ENCODE data around the gene ERBB4.
"Not testable (repeated sequence)": the region's sequence is repeated elsewhere in the genome, so short reads cannot be mapped to it uniquely, and the experiment has no call there.

ERBB4 gene

DNA sequence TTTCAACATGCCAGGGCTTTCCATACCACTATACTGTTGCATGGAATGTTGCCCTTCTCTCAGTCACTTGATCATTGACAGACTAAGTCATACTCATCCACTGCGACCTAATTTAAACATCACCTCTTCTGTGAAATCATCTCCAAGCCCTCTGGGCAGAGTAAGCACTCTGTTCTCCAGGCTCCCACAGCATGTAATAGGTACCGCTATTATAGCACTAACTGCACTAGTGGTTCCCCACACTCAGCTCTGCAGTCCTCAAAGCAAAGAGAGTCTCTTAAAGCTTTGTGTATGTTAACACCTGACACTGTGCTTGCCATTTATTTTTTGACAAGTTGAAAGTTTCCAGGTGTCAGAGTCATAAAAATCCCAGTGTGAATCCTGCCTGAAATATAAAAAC is 947.2 kb downstream of the ERBB4 start:
- FAIRE-seq: no peak
- DNase-seq (ENCODE audit: insufficient read length, low spot score): no peak
- no peak for TF ChIP-seq TAF1 (IDR thresholded peaks at IDR 0.05; ENCODE audit: low read depth, low read length)
- no peak for TF ChIP-seq POU2F2 (IDR thresholded peaks at IDR 0.05; ENCODE audit: low read depth, low read length)
- no peak for TF ChIP-seq PAX5 (IDR thresholded peaks at IDR 0.05; ENCODE audit: insufficient read depth, low read length, severe bottlenecking)
- no peak for TF ChIP-seq POLR2A (IDR thresholded peaks at IDR 0.05; ENCODE audit: low read depth, low read length)
- no peak for TF ChIP-seq SPI1 (IDR thresholded peaks at IDR 0.05; ENCODE audit: low read depth, low read length)
- no peak for TF ChIP-seq POLR2AphosphoS5 (IDR thresholded peaks at IDR 0.05; ENCODE audit: low read depth, low read length)

DNA sequence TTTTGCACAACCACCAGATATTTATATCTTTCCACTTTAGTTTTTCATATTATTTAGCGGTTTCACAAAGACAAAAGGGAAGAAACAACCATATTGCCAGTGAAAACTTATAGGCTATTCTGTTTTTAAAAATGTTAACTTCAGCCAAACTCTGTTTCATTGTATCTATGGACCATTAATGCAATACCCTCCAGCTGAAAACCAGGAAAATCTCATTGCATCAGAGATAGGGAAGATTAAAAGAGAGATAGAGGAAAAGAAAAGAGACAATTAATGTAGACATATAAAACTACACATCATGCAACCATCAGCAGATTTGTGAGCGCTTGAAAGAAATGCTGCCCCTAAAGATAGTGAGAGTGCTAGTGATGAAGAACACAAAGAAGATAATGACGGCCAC is 970.2 kb downstream of the ERBB4 start:
- no peak for DNase-seq (ENCODE audit: insufficient read length, low spot score)
- no peak for TF ChIP-seq POU2F2 (IDR thresholded peaks at IDR 0.05; ENCODE audit: low read depth, low read length)
- TF ChIP-seq PAX5 (IDR thresholded peaks at IDR 0.05; ENCODE audit: insufficient read depth, low read length, severe bottlenecking): no peak
- TF ChIP-seq TAF1 (IDR thresholded peaks at IDR 0.05; ENCODE audit: low read depth, low read length): no peak
- no peak for TF ChIP-seq SPI1 (IDR thresholded peaks at IDR 0.05; ENCODE audit: low read depth, low read length)
- TF ChIP-seq POLR2AphosphoS5 (IDR thresholded peaks at IDR 0.05; ENCODE audit: low read depth, low read length): no peak
- no peak for TF ChIP-seq POLR2A (IDR thresholded peaks at IDR 0.05; ENCODE audit: low read depth, low read length)
- FAIRE-seq: no peak

DNA sequence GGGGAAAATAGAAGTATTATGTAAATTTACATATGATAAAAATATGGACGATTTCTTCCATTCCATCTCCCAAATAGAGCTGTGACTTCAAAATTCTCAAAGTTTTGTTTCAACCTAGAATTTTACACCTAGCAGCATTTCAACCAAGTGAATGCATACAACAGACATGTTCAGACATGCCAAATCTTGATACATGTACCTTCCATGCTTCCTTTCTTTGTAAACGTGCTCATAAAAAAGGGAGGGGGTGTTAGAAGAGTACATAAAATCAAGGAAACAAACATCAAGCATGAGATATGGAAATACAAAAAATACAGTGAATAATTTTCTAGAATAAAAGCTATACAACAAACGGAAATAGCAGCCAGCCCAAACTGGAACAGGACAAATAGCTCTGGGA is 974.2 kb downstream of the ERBB4 start:
- no peak for TF ChIP-seq POLR2AphosphoS5 (IDR thresholded peaks at IDR 0.05; ENCODE audit: low read depth, low read length)
- no peak for TF ChIP-seq POLR2A (IDR thresholded peaks at IDR 0.05; ENCODE audit: low read depth, low read length)
- TF ChIP-seq TAF1 (IDR thresholded peaks at IDR 0.05; ENCODE audit: low read depth, low read length): no peak
- TF ChIP-seq PAX5 (IDR thresholded peaks at IDR 0.05; ENCODE audit: insufficient read depth, low read length, severe bottlenecking): no peak
- no peak for TF ChIP-seq SPI1 (IDR thresholded peaks at IDR 0.05; ENCODE audit: low read depth, low read length)
- TF ChIP-seq POU2F2 (IDR thresholded peaks at IDR 0.05; ENCODE audit: low read depth, low read length): no peak
- DNase-seq (ENCODE audit: insufficient read length, low spot score) (no peak), FAIRE-seq (no peak)

DNA sequence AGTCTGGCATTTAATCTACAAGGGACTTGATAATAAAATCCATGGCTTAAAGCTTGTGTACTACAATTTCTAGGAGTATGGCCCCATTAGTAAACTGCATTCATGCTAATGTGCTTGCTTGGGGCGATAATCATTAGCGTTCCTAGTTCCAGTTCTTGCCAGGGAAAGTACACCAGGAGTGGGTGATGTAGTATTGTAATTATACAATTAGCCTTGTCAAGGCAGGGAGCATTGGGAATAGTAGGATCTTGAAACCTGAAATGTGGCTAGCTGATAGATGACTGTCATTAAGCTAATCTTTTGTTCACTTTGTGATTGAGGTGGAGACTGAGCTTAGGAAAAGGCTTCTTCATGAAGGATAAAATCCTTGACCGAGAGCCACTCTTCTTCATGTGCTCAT is 993.0 kb downstream of the ERBB4 start:
- FAIRE-seq (no peak), DNase-seq (ENCODE audit: insufficient read length, low spot score) (no peak)
- no peak for TF ChIP-seq POLR2A (IDR thresholded peaks at IDR 0.05; ENCODE audit: low read depth, low read length)
- no peak for TF ChIP-seq POU2F2 (IDR thresholded peaks at IDR 0.05; ENCODE audit: low read depth, low read length)
- no peak for TF ChIP-seq SPI1 (IDR thresholded peaks at IDR 0.05; ENCODE audit: low read depth, low read length)
- TF ChIP-seq TAF1 (IDR thresholded peaks at IDR 0.05; ENCODE audit: low read depth, low read length): no peak
- TF ChIP-seq PAX5 (IDR thresholded peaks at IDR 0.05; ENCODE audit: insufficient read depth, low read length, severe bottlenecking): no peak
- no peak for TF ChIP-seq POLR2AphosphoS5 (IDR thresholded peaks at IDR 0.05; ENCODE audit: low read depth, low read length)

DNA sequence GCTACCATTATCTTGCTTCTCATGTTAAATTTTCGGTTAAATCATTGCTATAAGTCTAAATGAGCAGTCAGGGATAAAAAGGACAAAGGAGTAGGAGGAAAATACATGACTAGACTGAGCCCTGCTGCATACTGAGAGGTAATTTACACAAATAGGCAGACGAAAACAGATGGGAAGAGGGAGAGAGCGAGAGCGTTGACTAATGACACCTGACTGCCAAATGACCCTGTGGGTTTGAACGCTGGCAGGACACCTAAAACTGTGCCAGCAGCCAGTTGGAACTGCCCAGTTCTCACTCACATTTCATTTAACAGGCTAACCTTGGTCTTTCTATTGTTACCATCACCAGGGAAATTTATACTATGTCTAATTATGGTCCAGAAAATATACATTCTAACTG is 1004.0 kb downstream of the ERBB4 start:
- no peak for TF ChIP-seq POLR2A (IDR thresholded peaks at IDR 0.05; ENCODE audit: low read depth, low read length)
- no peak for TF ChIP-seq POU2F2 (IDR thresholded peaks at IDR 0.05; ENCODE audit: low read depth, low read length)
- DNase-seq (ENCODE audit: insufficient read length, low spot score) (no peak), FAIRE-seq (no peak)

DNA sequence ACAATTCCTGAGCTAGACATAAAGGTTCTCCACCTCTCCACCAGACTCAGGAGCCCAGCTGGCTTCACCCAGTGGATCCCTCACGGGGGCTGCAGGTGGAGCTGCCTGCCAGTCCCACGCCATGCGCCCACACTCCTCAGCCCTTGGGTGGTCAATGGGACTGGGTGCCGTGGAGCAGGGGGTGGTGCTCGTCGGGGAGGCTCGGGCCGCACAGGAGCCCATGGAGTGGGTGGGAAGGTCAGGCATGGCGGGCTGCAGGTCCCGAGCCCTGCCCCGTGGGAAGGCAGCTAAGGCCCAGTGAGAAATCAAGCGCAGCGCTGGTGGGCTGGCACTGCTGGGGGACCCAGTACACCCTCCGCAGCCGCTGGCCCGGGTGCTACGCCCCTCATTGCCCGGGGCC is 1014.4 kb downstream of the ERBB4 start:
- not testable (repeated sequence) for DNase-seq (ENCODE audit: insufficient read length, low spot score); FAIRE-seq

DNA sequence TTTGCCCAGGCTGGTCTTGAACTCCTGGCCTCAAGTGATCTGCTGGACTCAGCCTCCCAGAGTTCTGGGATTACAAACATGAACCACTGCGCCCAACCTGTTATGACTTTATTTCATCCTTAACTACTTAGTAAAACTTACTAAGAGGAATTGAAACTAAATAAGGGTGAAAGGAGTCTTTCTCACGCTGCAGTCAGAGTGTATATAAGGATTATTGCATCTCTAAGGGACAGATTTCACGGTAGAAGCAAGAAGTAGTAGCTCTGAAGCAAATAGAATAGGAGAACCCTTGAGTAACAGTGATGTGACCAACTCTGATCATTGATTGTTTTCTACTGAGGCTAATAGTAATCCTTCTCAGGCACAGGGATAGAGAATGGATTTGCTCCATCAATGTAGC is 1022.1 kb downstream of the ERBB4 start:
- DNase-seq (ENCODE audit: insufficient read length, low spot score): no peak
- TF ChIP-seq TAF1 (IDR thresholded peaks at IDR 0.05; ENCODE audit: low read depth, low read length) (no peak), POLR2A (IDR thresholded peaks at IDR 0.05; ENCODE audit: low read depth, low read length) (no peak), SPI1 (IDR thresholded peaks at IDR 0.05; ENCODE audit: low read depth, low read length) (peak; percentile 26; the same call in 1 of the 2 replicates), POU2F2 (IDR thresholded peaks at IDR 0.05; ENCODE audit: low read depth, low read length) (no peak), POLR2AphosphoS5 (IDR thresholded peaks at IDR 0.05; ENCODE audit: low read depth, low read length) (no peak), PAX5 (IDR thresholded peaks at IDR 0.05; ENCODE audit: insufficient read depth, low read length, severe bottlenecking) (no peak)
- FAIRE-seq: no peak

DNA sequence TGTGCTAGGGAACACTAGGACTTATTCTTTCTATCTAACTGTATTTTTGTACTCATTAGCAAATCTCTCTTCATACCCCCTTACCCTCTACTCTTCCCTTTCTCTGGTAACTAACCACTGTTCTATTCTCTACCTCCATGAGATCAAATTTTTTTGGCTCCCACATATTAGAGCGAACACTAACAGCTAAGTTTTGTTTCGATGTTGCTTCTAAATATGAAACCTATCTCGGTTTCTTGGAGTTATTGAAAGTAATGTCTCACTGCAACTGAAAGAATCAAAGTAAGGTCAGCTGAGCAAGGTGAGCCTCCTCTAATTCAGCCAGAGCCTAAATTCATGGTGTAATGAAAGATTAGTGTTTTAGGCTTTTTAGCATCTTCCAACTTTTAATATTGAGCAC is 1024.6 kb downstream of the ERBB4 start:
- FAIRE-seq (no peak), DNase-seq (ENCODE audit: insufficient read length, low spot score) (no peak)
- no peak for TF ChIP-seq POLR2AphosphoS5 (IDR thresholded peaks at IDR 0.05; ENCODE audit: low read depth, low read length)
- TF ChIP-seq SPI1 (IDR thresholded peaks at IDR 0.05; ENCODE audit: low read depth, low read length): no peak
- no peak for TF ChIP-seq TAF1 (IDR thresholded peaks at IDR 0.05; ENCODE audit: low read depth, low read length)
- no peak for TF ChIP-seq PAX5 (IDR thresholded peaks at IDR 0.05; ENCODE audit: insufficient read depth, low read length, severe bottlenecking)
- TF ChIP-seq POU2F2 (IDR thresholded peaks at IDR 0.05; ENCODE audit: low read depth, low read length): no peak
- no peak for TF ChIP-seq POLR2A (IDR thresholded peaks at IDR 0.05; ENCODE audit: low read depth, low read length)

DNA sequence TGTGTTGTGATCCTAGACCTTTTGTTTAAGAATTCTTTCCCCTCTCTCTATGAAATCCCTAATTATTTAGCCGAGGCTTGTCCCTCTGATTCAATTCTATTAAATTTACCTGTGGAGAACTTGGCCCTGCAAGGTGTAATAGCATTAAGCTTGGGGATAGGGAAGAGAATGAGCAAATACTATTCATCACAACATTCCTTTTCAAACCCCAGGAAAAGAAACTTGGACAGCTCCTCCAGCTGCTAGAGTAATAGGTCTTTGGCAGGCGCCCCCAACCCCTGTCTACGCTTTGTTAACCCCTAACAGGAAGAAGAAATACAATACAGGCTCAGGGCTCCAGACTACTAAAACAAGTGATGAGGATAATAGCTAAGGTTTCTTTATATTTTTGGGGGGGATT is 1025.2 kb downstream of the ERBB4 start:
- TF ChIP-seq POLR2AphosphoS5 (IDR thresholded peaks at IDR 0.05; ENCODE audit: low read depth, low read length): no peak
- no peak for TF ChIP-seq PAX5 (IDR thresholded peaks at IDR 0.05; ENCODE audit: insufficient read depth, low read length, severe bottlenecking)
- TF ChIP-seq TAF1 (IDR thresholded peaks at IDR 0.05; ENCODE audit: low read depth, low read length): no peak
- TF ChIP-seq POU2F2 (IDR thresholded peaks at IDR 0.05; ENCODE audit: low read depth, low read length): no peak
- DNase-seq (ENCODE audit: insufficient read length, low spot score) (no peak), FAIRE-seq (no peak)

DNA sequence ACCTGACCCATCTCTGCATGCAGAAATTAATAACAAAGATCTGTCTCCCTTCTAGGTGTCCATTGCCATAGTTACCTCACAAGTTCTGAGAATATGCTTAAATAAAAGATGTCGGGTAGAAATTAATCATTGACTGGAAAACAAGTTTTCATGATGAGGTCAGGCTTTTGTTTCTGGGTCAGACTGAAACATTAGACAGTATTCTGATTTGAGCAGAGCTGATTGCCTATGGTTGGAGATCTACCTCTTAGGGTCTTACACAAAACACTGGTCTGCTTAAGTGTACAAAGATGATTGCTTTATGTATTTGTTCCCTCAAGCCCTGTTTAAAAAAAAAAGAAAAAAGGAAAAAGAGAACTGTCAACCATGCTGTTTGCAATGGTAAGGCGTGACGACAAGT is 1025.8 kb downstream of the ERBB4 start:
- TF ChIP-seq TAF1 (IDR thresholded peaks at IDR 0.05; ENCODE audit: low read depth, low read length) (no peak), POU2F2 (IDR thresholded peaks at IDR 0.05; ENCODE audit: low read depth, low read length) (no peak), PAX5 (IDR thresholded peaks at IDR 0.05; ENCODE audit: insufficient read depth, low read length, severe bottlenecking) (no peak), POLR2AphosphoS5 (IDR thresholded peaks at IDR 0.05; ENCODE audit: low read depth, low read length) (no peak), POLR2A (IDR thresholded peaks at IDR 0.05; ENCODE audit: low read depth, low read length) (no peak), SPI1 (IDR thresholded peaks at IDR 0.05; ENCODE audit: low read depth, low read length) (no peak)
- DNase-seq (ENCODE audit: insufficient read length, low spot score) (no peak), FAIRE-seq (no peak)

DNA sequence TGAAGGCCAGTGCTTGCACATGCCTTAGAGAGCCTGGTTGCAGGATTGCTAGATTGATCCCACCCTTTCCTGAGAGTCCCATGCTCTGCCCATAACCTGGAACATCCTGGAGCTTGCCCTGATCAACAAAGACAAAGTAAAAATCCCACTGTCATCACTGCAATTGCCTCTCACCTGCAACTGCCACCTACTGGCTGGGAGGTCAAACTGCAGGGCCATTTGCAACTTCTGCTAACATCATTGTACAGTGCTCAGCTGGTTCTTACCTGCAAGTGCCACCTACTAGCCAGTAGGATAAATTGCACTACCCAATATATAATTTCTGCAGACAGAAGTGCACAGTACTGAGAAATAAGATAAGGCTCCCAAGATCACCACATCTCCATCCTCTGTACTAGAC is 1034.7 kb downstream of the ERBB4 start:
- DNase-seq (ENCODE audit: insufficient read length, low spot score) (no peak), FAIRE-seq (no peak)
- TF ChIP-seq SPI1 (IDR thresholded peaks at IDR 0.05; ENCODE audit: low read depth, low read length): no peak
- no peak for TF ChIP-seq POLR2A (IDR thresholded peaks at IDR 0.05; ENCODE audit: low read depth, low read length)
- TF ChIP-seq POU2F2 (IDR thresholded peaks at IDR 0.05; ENCODE audit: low read depth, low read length): no peak
- TF ChIP-seq POLR2AphosphoS5 (IDR thresholded peaks at IDR 0.05; ENCODE audit: low read depth, low read length): no peak
- no peak for TF ChIP-seq PAX5 (IDR thresholded peaks at IDR 0.05; ENCODE audit: insufficient read depth, low read length, severe bottlenecking)
- no peak for TF ChIP-seq TAF1 (IDR thresholded peaks at IDR 0.05; ENCODE audit: low read depth, low read length)

All from GM12891 (cell line).